Suppressor macrophage treated with lipopolysaccharide for 1 hour (primary cell): ENCODE results near the gene APBA3.

Source experiments
- DNase-seq, 3 donors: peaks; one replicate each; pipeline ENCODE4 v3.0.0-alpha.2; 2020 to 2022

The APBA3 gene

GRCh38 chr19:3746371-3747056 lies 15.0 kb downstream of the APBA3 start:
- DNase-seq = no peak

GRCh38 chr19:3745363-3746045 lies 16.0 kb downstream of the APBA3 start:
- DNase-seq = no peak

GRCh38 chr19:3743486-3743885 lies 18.0 kb downstream of the APBA3 start:
- peak in 2 of 3 donors; percentile 33 to 38 for DNase-seq

- DNase-seq = no peak
These were observed 21.1 kb downstream of the APBA3 start for GRCh38 chr19:3740431-3740830.

- no peak for DNase-seq
These were observed 22.8 kb downstream of the APBA3 start for GRCh38 chr19:3738477-3739220.

GRCh38 chr19:3737487-3738205 lies 23.8 kb downstream of the APBA3 start:
- no peak for DNase-seq

GRCh38 chr19:3736106-3736724 lies 25.3 kb downstream of the APBA3 start:
- no peak for DNase-seq

GRCh38 chr19:3734310-3734600 lies 27.2 kb downstream of the APBA3 start:
- no peak for DNase-seq

- DNase-seq = no peak
These were observed 27.8 kb downstream of the APBA3 start for GRCh38 chr19:3733549-3734309.

GRCh38 chr19:3732108-3732507 lies 29.4 kb downstream of the APBA3 start:
- peak in 1 of 3 donors; percentile 18 for DNase-seq

GRCh38 chr19:3730457-3730958 lies 31.0 kb downstream of the APBA3 start:
- DNase-seq = no peak

- DNase-seq = no peak
These were observed 35.7 kb downstream of the APBA3 start for GRCh38 chr19:3725640-3726310.

GRCh38 chr19:3725121-3725520 lies 36.4 kb downstream of the APBA3 start:
- no peak for DNase-seq

GRCh38 chr19:3723883-3724282 lies 37.6 kb downstream of the APBA3 start:
- no peak for DNase-seq

GRCh38 chr19:3723110-3723488 lies 38.4 kb downstream of the APBA3 start:
- no peak for DNase-seq

- DNase-seq = no peak
These were observed 38.9 kb downstream of the APBA3 start for GRCh38 chr19:3722443-3723109.

- DNase-seq = no peak
These were observed 39.5 kb downstream of the APBA3 start for GRCh38 chr19:3721887-3722442.

GRCh38 chr19:3721131-3721886 lies 40.2 kb downstream of the APBA3 start:
- peak; percentile 78 to 91 (median 85) for DNase-seq

- no peak for DNase-seq
These were observed 41.1 kb downstream of the APBA3 start for GRCh38 chr19:3720349-3720917.
